ENCODE results near the gene TIGD6. TPM values are rescaled to one million over a fixed set of nuclear protein-coding genes. Genes with fewer than 3 reads are reported as not detected.

The TIGD6 gene
- total and polyA plus RNA-seq, 9 of the 15 experiments (the other 6 are each of a cell fraction or from before 2014, with no cell fraction given) = 1.8 to 6.3 (median 3.9) TPM

DNA sequence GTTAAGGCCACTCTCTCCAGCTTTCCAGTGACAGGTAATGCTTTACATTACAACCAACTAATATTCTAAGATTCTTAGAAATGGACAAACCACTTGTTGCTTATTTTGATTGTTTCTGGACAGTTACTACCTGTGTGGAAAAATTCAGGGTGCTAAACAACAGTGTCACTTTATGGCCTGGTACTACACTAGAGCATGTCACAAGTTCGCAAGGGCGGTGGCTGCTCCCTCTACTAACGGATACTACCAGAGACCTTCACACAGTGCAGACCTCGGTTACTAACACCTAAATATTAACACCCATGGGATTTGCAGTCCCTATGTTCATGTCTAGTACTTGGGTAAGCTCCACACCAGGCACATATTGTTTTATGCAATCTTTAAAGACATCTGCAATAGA lies 13.5 kb upstream of the TIGD6 start (continued):
- TF ChIP-seq, protein P1, sequence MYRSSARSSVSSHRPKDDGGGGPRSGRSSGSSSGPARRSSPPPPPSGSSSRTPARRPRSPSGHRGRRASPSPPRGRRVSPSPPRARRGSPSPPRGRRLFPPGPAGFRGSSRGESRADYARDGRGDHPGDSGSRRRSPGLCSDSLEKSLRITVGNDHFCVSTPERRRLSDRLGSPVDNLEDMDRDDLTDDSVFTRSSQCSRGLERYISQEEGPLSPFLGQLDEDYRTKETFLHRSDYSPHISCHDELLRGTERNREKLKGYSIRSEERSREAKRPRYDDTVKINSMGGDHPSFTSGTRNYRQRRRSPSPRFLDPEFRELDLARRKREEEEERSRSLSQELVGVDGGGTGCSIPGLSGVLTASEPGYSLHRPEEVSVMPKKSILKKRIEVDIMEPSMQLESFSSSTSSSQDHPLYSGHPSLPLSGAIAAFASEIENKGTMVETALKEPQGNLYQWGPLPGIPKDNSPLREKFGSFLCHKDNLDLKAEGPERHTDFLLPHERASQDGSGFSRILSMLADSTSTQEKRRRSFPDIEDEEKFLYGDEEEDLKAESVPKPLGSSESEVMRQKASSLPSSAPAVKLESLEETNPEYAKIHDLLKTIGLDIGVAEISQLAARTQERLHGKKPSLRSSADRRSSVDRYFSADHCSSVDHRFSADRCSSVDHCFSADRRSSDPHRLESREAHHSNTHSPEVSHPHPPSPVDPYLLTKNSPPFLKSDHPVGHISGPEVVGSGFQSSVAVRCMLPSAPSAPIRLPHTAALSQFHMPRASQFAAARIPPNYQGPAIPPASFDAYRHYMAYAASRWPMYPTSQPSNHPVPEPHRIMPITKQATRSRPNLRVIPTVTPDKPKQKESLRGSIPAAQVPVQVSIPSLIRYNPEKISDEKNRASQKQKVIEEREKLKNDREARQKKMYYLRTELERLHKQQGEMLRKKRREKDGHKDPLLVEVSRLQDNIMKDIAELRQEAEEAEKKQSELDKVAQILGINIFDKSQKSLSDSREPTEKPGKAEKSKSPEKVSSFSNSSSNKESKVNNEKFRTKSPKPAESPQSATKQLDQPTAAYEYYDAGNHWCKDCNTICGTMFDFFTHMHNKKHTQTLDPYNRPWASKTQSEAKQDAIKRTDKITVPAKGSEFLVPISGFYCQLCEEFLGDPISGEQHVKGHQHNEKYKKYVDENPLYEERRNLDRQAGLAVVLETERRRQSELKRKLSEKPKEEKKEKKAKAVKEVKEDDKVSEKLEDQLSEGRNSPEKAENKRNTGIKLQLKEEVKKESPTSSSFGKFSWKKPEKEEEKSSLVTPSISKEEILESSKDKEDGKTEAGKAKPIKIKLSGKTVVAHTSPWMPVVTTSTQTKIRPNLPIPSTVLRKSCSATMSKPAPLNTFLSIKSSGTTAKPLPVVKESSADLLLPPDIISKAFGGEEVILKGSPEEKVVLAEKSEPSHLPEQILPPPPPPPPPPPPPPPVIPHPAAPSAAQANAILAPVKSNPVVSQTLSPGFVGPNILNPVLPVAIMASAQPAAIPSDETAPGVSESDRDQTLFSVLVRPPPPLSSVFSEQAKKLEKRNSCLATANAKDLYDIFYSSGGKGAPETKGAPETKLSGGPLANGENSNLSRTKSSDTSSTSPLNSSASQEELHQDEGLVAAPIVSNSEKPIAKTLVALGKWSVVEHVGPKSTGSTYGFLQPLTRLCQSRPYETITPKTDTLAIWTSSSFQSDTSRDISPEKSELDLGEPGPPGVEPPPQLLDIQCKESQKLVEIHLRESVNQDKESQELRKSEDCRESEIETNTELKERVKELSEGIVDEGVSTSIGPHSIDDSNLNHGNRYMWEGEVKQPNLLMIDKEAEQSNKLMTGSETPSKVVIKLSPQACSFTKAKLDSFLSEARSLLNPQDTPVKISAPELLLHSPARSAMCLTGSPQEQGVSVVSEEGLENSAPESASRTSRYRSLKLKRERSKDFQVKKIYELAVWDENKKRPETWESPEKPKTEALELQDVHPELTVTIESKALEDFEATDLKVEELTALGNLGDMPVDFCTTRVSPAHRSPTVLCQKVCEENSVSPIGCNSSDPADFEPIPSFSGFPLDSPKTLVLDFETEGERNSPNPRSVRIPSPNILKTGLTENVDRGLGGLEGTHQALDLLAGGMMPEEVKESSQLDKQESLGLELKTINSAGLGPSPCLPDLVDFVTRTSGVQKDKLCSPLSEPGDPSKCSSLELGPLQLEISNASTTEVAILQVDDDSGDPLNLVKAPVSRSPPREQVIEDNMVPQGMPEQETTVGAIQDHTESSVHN (IDR thresholded peaks at IDR 0.05; ENCODE audit: borderline replicate concordance in 1 of 2, low read depth in 1 of 2) = no peak
- TF ChIP-seq ERF (CRISPR knock-in tag; IDR thresholded peaks at IDR 0.05) (no peak), CBFA2T3 (IDR thresholded peaks at IDR 0.05) (no peak), TAL1 (IDR thresholded peaks at IDR 0.05) (no peak), OTX1 (CRISPR knock-in tag; IDR thresholded peaks at IDR 0.05) (no peak), ZFP36 (IDR thresholded peaks at IDR 0.05; ENCODE audit: low read depth, low read length, partially characterized antibody) (no peak), TRIM24 (IDR thresholded peaks at IDR 0.05) (no peak), ELK1 (CRISPR knock-in tag; IDR thresholded peaks at IDR 0.05) (no peak), E2F1 (CRISPR knock-in tag; IDR thresholded peaks at IDR 0.05) (no peak)
- TF ChIP-seq, protein P2, sequence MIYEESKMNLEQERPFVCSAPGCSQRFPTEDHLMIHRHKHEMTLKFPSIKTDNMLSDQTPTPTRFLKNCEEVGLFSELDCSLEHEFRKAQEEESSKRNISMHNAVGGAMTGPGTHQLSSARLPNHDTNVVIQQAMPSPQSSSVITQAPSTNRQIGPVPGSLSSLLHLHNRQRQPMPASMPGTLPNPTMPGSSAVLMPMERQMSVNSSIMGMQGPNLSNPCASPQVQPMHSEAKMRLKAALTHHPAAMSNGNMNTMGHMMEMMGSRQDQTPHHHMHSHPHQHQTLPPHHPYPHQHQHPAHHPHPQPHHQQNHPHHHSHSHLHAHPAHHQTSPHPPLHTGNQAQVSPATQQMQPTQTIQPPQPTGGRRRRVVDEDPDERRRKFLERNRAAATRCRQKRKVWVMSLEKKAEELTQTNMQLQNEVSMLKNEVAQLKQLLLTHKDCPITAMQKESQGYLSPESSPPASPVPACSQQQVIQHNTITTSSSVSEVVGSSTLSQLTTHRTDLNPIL (CRISPR knock-in tag; IDR thresholded peaks at IDR 0.05) = no peak
